Keratinocyte (primary cell): ENCODE results near the gene SPHK2. TPM values are rescaled to one million over a fixed set of nuclear protein-coding genes. Genes with fewer than 3 reads are reported as not detected.

Experiments
- DNase-seq: peaks from one replicate; pipeline ENCODE4 v3.0.0-alpha.2; 2011; ENCODE audit warnings: low read depth, missing footprints, low spot score
- FAIRE-seq: peaks from 2 replicates; lab custom pipeline; 2011; peaks lifted over from hg19 to GRCh38; lab: Jason Lieb, UNC
- H2AFZ ChIP-seq: 2 replicates; pipeline ENCODE4 v1.6.0; 2012; ENCODE audit warnings: low read length, control low read depth, inconsistent platforms; ENCODE audit not compliant: control insufficient read depth
- H3K27ac ChIP-seq: 2 replicates; pipeline ENCODE4 v1.5.1; 2011; ENCODE audit warnings: low read length; ENCODE audit not compliant: control insufficient read depth, insufficient read depth
- H3K27me3 ChIP-seq: 3 replicates; pipeline ENCODE4 v1.6.0; 2011; ENCODE audit warnings: low read length; ENCODE audit not compliant: control insufficient read depth, insufficient read depth; ENCODE audit errors: extremely low read depth
- H3K36me3 ChIP-seq, 2 experiments: 2 replicates in 1 of 2; 3 replicates in 1 of 2; pipeline ENCODE4 v1.5.1; 2011; ENCODE audit warnings: low read length in 2 of 2, mild to moderate bottlenecking in 1 of 2; ENCODE audit not compliant: control insufficient read depth in 2 of 2, insufficient read depth in 2 of 2; ENCODE audit errors: extremely low read depth in 1 of 2
- H3K4me1 ChIP-seq: 3 replicates; pipeline ENCODE4 v1.5.1; 2011; ENCODE audit warnings: low read length; ENCODE audit not compliant: control insufficient read depth, insufficient read depth; ENCODE audit errors: extremely low read depth
- H3K4me2 ChIP-seq: 3 replicates; pipeline ENCODE4 v1.6.0; 2011; ENCODE audit warnings: low read depth, low read length; ENCODE audit not compliant: control insufficient read depth, insufficient read depth; ENCODE audit errors: extremely low read depth
- H3K4me3 ChIP-seq, 3 experiments: fragments of 200-600 bp in 1 of 3; sonication (generic) in 1 of 3; 2 replicates in 2 of 3; 3 replicates in 1 of 3; pipeline ENCODE4 v1.5.1; 2011 to 2016; ENCODE audit warnings: low read length in 3 of 3, mild to moderate bottlenecking in 3 of 3, control low read depth in 2 of 3, inconsistent platforms in 1 of 3, low read depth in 1 of 3, mixed read lengths in 1 of 3, mixed run types in 1 of 3, moderate library complexity in 1 of 3; ENCODE audit not compliant: control insufficient read depth in 2 of 3, insufficient read depth in 2 of 3; ENCODE audit errors: extremely low read depth in 1 of 3
- H3K79me2 ChIP-seq: 2 replicates; pipeline ENCODE4 v1.6.0; 2012; ENCODE audit warnings: low read length; ENCODE audit not compliant: control insufficient read depth, insufficient read depth
- H3K9ac ChIP-seq: 3 replicates; pipeline ENCODE4 v1.6.0; 2011; ENCODE audit warnings: low read length; ENCODE audit not compliant: control insufficient read depth, insufficient read depth; ENCODE audit errors: extremely low read depth
- H3K9me1 ChIP-seq: 3 replicates; pipeline ENCODE4 v1.6.0; 2011; ENCODE audit warnings: low read length; ENCODE audit not compliant: control insufficient read depth, insufficient read depth; ENCODE audit errors: extremely low read depth
- H3K9me3 ChIP-seq: 2 replicates; pipeline ENCODE4 v1.5.1; 2012; ENCODE audit warnings: low read depth, low read length; ENCODE audit not compliant: control insufficient read depth
- H4K20me1 ChIP-seq: 3 replicates; pipeline ENCODE4 v1.6.0; 2011; ENCODE audit warnings: low read length; ENCODE audit not compliant: control insufficient read depth, insufficient read depth; ENCODE audit errors: extremely low read depth
- EZH2 ChIP-seq: IDR thresholded peaks from one replicate; pipeline ENCODE4 v1.6.1; 2012; ENCODE audit warnings: inconsistent platforms, mild to moderate bottlenecking, low read length, moderate library complexity
- dilution Hi-C: fragments of 300-500 bp; cut with MboI; formaldehyde crosslinking; loops from one replicate; pipeline ENCODE4 v1.7.0; 2020; ENCODE audit warnings: low sequenced_read_pairs; ENCODE audit not compliant: extremely low pct_ligation_motif_present
- polyA plus RNA-seq, 5 experiments: library from polyadenylated mRNA; depleted of rRNA in 3 of 5; stranded (reverse) in 3 of 5; stranded (forward) in 1 of 5; unstranded in 1 of 5; fragments of >200 nt; gene quantifications; 1 replicate in 1 of 5; 2 replicates in 3 of 5; 3 replicates in 1 of 5; pipeline versions ENCODE4 v1.2.1 to v1.2.3, GENCODE V29; 2011 to 2012; ENCODE audit warnings: missing spikeins in 2 of 5, low read depth in 1 of 5, low replicate concordance in 1 of 5
- TF ChIP-seq, protein P1 (sequence below), 3 experiments: IDR thresholded peaks in 1 of 3; conservative IDR thresholded peaks in 1 of 3; optimal IDR thresholded peaks in 1 of 3; 2 replicates in 2 of 3; 3 replicates in 1 of 3; pipeline versions ENCODE3 to v1.5.1; 2011; ENCODE audit warnings: low read length in 3 of 3, mild to moderate bottlenecking in 3 of 3, moderate library complexity in 2 of 3, control low read depth in 1 of 3, inconsistent platforms in 1 of 3; ENCODE audit not compliant: insufficient read depth in 2 of 3; ENCODE audit errors: extremely low read depth in 1 of 3

SPHK2 gene
- polyA plus RNA-seq, 1 donor (not counting 4 experiments of a cell fraction or from before 2014, with no cell fraction given), result 2.8 TPM

DNA sequence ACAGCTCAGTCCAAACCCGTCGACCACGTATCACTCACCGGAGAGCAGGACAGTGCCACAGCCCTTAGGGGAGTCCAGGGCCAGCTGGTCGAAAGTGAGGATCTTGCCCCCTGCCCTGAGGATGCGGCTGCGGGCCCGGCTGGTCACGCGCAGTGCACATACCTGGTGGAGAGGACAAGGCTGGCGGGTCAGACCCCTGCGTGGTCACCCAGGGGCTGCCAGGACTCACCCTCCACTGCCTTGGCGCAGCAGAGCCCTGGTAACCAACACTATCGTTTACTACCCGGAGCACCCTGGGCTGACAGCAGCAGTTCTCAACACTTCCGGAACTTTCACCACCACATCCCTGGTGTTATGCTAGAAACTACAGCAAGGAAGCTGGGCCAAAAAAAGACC lies 3.3 kb upstream of the SPHK2 start:
- peaks cover 20 to 36% of the 10 kb centered on the region in 2 experiments for H3K36me3 ChIP-seq
- TF ChIP-seq, protein P1, sequence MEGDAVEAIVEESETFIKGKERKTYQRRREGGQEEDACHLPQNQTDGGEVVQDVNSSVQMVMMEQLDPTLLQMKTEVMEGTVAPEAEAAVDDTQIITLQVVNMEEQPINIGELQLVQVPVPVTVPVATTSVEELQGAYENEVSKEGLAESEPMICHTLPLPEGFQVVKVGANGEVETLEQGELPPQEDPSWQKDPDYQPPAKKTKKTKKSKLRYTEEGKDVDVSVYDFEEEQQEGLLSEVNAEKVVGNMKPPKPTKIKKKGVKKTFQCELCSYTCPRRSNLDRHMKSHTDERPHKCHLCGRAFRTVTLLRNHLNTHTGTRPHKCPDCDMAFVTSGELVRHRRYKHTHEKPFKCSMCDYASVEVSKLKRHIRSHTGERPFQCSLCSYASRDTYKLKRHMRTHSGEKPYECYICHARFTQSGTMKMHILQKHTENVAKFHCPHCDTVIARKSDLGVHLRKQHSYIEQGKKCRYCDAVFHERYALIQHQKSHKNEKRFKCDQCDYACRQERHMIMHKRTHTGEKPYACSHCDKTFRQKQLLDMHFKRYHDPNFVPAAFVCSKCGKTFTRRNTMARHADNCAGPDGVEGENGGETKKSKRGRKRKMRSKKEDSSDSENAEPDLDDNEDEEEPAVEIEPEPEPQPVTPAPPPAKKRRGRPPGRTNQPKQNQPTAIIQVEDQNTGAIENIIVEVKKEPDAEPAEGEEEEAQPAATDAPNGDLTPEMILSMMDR (optimal IDR thresholded peaks at IDR 0.05 in 1 of 3, IDR thresholded peaks at IDR 0.05 in 1 of 3, conservative IDR thresholded peaks at IDR 0.05 in 1 of 3; ENCODE audit: extremely low read depth in 1 of 3, insufficient read depth in 2 of 3, low read length in 3 of 3), result no peak
- TF ChIP-seq EZH2, result no peak
- dilution Hi-C loops, result no loop called here
- H3K9ac ChIP-seq, result peak overlapping the region; percentile 98
- H3K4me2 ChIP-seq, result peak overlapping the region; percentile 95
- no peak overlapping the region for H3K27ac ChIP-seq
- H3K79me2 ChIP-seq, result peaks cover 39% of the 10 kb centered on the region
- no peak overlapping the region for H2AFZ ChIP-seq
- H3K9me3 ChIP-seq, result no peaks in the 10 kb centered on the region
- DNase-seq (no peak), FAIRE-seq (no peak)
- peaks cover 40% of the 10 kb centered on the region for H3K4me1 ChIP-seq
- H4K20me1 ChIP-seq, result peaks cover 32% of the 10 kb centered on the region
- peak overlapping the region in 1 of 3 experiments; percentile 19 for H3K4me3 ChIP-seq
- no peaks in the 10 kb centered on the region for H3K27me3 ChIP-seq
- H3K9me1 ChIP-seq, result peaks cover 5% of the 10 kb centered on the region

DNA sequence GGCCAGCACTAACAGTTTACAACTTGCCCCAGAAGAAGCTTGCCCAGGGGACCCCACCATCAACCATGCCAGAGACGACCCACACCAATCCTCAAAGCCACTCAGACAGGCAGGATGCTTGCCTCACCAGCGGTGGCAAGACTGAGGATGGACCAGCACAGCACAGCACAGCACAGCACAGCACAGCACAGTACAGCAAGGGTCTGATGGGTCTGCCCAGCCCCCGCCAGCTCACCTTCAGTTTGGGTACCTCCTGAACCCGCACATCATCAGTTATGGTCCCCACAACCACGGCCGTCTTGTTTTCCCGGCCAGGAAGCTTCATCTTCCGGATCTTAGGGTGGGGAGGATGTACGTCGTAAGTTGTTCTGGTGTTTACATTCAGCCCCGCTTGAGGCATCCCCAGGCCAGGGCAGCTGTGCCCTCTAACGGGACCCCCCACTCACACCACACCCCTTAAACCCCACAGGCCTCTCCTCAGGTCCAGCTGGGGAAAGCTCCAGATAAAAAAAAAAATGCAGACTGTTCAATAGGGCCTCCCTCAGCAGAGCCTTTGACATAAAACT lies 2.7 kb upstream of the SPHK2 start:
- dilution Hi-C loops, result no loop called here

More for the DNA sequence above, 2.7 kb upstream of the SPHK2 start:
- Histone ChIP-seq H2AFZ (no peak overlapping the region), H3K4me1 (peaks cover 40% of the 10 kb centered on the region), H3K36me3 (peaks cover 20 to 36% of the 10 kb centered on the region in 2 experiments), H3K27me3 (no peaks in the 10 kb centered on the region), H3K4me3 (peak overlapping the region; percentile 79 to 91 (median 87)), H3K79me2 (peaks cover 39% of the 10 kb centered on the region), H3K27ac (no peak overlapping the region), H3K9ac (peak overlapping the region; percentile 98), H3K4me2 (peak overlapping the region; percentile 95), H3K9me1 (peaks cover 5% of the 10 kb centered on the region), H3K9me3 (no peaks in the 10 kb centered on the region), H4K20me1 (peaks cover 32% of the 10 kb centered on the region)
- DNase-seq, result no peak
- TF ChIP-seq, protein P1 (optimal IDR thresholded peaks at IDR 0.05 in 1 of 3, IDR thresholded peaks at IDR 0.05 in 1 of 3, conservative IDR thresholded peaks at IDR 0.05 in 1 of 3; ENCODE audit: extremely low read depth in 1 of 3, insufficient read depth in 2 of 3, low read length in 3 of 3), result no peak
- TF ChIP-seq EZH2, result no peak
- FAIRE-seq, result no peak
